ENCODE results near the gene FAM13A. TPM values are rescaled to one million over a fixed set of nuclear protein-coding genes. Genes with fewer than 3 reads are reported as not detected.

FAM13A gene
- total RNA-seq, 1 donor from 2014 or later, result 29.5 TPM

DNA sequence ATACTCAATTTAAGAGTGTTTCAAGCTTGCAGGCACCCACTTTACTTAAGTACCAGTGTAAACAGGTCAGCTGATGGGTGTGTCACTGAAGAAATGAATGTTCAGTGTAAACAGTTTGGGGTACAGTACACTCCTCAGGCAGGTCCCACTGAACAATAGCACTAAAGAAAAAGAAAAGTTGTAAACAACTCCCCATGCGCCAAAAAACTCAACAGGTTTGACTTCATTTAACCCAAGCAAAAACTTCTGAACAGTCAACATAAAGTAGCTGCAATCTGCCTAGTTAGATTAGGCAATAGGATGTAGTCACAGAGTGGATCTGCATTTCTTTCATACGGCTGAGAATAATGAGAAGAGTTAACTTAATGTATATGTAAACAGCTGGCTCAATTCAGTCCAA lies 93.2 kb downstream of the FAM13A start:
- Mint-ChIP-seq H3K9me3 (ENCODE audit: low read depth) (peaks cover 3% of the 10 kb centered on the region), H3K27ac (no peak overlapping the region), H3K27me3 (no peaks in the 10 kb centered on the region), H3K4me3 (ENCODE audit: low read depth) (no peak overlapping the region), H3K4me1 (ENCODE audit: low read depth) (peaks cover 6% of the 10 kb centered on the region), H3K36me3 (ENCODE audit: insufficient read depth) (peaks cover 6% of the 10 kb centered on the region)
- TF ChIP-seq, protein P1, sequence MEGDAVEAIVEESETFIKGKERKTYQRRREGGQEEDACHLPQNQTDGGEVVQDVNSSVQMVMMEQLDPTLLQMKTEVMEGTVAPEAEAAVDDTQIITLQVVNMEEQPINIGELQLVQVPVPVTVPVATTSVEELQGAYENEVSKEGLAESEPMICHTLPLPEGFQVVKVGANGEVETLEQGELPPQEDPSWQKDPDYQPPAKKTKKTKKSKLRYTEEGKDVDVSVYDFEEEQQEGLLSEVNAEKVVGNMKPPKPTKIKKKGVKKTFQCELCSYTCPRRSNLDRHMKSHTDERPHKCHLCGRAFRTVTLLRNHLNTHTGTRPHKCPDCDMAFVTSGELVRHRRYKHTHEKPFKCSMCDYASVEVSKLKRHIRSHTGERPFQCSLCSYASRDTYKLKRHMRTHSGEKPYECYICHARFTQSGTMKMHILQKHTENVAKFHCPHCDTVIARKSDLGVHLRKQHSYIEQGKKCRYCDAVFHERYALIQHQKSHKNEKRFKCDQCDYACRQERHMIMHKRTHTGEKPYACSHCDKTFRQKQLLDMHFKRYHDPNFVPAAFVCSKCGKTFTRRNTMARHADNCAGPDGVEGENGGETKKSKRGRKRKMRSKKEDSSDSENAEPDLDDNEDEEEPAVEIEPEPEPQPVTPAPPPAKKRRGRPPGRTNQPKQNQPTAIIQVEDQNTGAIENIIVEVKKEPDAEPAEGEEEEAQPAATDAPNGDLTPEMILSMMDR (IDR thresholded peaks at IDR 0.05; ENCODE audit: unreplicated experiment), result no peak
- no peak for DNase-seq (ENCODE audit: low spot score, unreplicated experiment)

DNA sequence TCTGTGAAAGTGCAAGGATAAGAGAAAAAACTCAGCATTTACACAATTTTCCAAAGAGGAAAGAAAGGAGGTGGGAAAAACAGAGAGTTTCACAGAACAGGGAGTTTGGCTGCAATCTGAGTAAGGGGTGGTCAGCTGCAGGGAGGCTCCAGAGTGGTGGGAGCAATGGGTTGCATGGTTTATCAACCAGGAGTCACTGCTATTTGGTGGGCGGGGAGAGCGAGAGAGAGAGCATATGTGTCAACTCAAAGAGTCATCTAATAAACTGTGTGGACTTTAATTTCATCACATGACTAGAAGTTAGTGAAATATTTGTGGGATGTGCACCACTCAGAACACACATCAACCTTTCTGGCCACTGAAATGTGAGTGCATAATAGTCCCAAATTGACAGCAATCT lies 94.6 kb downstream of the FAM13A start:
- no peak for DNase-seq (ENCODE audit: low spot score, unreplicated experiment)
- H3K27me3 Mint-ChIP-seq, result no peaks in the 10 kb centered on the region
- H3K27ac Mint-ChIP-seq, result no peak overlapping the region
- peaks cover 8% of the 10 kb centered on the region for H3K36me3 Mint-ChIP-seq (ENCODE audit: insufficient read depth)
- peaks cover 3% of the 10 kb centered on the region for H3K9me3 Mint-ChIP-seq (ENCODE audit: low read depth)
- H3K4me3 Mint-ChIP-seq (ENCODE audit: low read depth), result no peak overlapping the region
- peaks cover 2% of the 10 kb centered on the region for H3K4me1 Mint-ChIP-seq (ENCODE audit: low read depth)
- TF ChIP-seq, protein P1 (IDR thresholded peaks at IDR 0.05; ENCODE audit: unreplicated experiment), result no peak

DNA sequence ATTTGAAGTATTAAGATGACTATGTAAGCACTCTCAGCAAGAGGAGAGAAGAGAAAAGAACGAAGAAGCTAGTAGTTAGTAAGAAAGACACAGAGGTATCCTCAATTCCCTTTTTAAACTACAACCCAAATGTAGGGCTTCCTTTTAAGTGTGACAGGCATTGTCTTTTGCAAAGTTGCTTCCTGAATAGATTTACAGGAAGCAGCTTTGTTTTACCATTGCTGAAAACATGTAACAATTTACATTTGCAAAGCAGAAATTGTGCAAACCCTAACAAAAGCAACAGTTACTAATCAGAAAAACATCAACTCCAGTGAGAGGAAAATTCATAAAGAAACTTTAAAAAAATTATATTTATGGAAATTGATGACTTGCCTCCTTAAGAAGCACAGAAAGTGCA lies 96.4 kb downstream of the FAM13A start:
- Mint-ChIP-seq H3K27ac (no peak overlapping the region), H3K4me3 (ENCODE audit: low read depth) (no peak overlapping the region), H3K9me3 (ENCODE audit: low read depth) (peaks cover 3% of the 10 kb centered on the region), H3K36me3 (ENCODE audit: insufficient read depth) (peaks cover 9% of the 10 kb centered on the region), H3K4me1 (ENCODE audit: low read depth) (peaks cover 2% of the 10 kb centered on the region), H3K27me3 (no peaks in the 10 kb centered on the region)
- DNase-seq (ENCODE audit: low spot score, unreplicated experiment), result no peak
- TF ChIP-seq, protein P1 (IDR thresholded peaks at IDR 0.05; ENCODE audit: unreplicated experiment), result no peak

DNA sequence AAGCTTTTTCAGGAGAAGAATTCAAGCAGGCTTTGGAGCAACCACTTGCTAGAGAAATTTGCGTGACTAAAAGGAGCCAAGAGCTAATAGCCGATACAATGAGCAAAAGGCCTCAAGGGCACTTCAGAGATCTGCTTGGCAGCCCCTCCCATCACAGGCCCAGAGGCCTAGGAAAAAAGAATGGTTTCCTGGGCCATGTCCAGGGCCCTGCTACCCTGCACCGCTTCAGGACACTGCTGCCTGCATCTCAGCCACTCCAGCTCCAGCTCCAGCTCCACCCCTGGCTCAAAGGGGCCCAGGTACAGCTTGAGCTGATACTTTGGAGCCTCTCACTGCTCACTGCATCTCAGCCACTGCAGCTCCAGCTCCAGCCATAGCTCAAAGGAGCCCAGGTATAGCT lies 98.9 kb downstream of the FAM13A start:
- Mint-ChIP-seq H3K4me3 (ENCODE audit: low read depth) (no peak overlapping the region), H3K9me3 (ENCODE audit: low read depth) (peaks cover 3% of the 10 kb centered on the region), H3K27ac (no peak overlapping the region), H3K4me1 (ENCODE audit: low read depth) (no peaks in the 10 kb centered on the region), H3K27me3 (no peaks in the 10 kb centered on the region), H3K36me3 (ENCODE audit: insufficient read depth) (peaks cover 12% of the 10 kb centered on the region)
- DNase-seq (ENCODE audit: low spot score, unreplicated experiment), result no peak
- TF ChIP-seq, protein P1 (IDR thresholded peaks at IDR 0.05; ENCODE audit: unreplicated experiment), result no peak

DNA sequence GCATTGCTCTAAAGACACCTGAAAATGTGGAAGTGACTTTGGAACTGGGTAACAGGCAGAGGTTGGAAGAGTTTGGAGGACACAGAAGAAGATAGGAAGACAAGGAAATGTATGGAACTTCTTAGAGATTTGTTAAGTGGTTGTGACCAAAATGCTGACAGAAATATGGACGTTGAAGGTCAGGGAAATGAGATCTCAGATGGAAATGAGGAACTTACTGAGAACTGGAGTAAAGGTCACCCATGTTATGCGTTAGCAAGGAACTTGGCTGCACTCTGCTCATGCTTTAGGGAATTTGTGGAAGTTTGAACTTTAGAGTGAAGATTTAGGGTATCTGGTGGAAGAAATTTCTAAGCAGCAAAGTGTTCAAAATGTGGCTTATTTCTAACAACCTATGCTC lies 99.4 kb downstream of the FAM13A start:
- no peak for DNase-seq (ENCODE audit: low spot score, unreplicated experiment)
- H3K9me3 Mint-ChIP-seq (ENCODE audit: low read depth), result peaks cover 3% of the 10 kb centered on the region
- no peaks in the 10 kb centered on the region for H3K27me3 Mint-ChIP-seq
- no peaks in the 10 kb centered on the region for H3K4me1 Mint-ChIP-seq (ENCODE audit: low read depth)
- no peak overlapping the region for H3K27ac Mint-ChIP-seq
- H3K36me3 Mint-ChIP-seq (ENCODE audit: insufficient read depth), result peaks cover 12% of the 10 kb centered on the region
- H3K4me3 Mint-ChIP-seq (ENCODE audit: low read depth), result no peak overlapping the region
- TF ChIP-seq, protein P1 (IDR thresholded peaks at IDR 0.05; ENCODE audit: unreplicated experiment), result no peak
